ENCODE data around the gene SPATA18.

DNA sequence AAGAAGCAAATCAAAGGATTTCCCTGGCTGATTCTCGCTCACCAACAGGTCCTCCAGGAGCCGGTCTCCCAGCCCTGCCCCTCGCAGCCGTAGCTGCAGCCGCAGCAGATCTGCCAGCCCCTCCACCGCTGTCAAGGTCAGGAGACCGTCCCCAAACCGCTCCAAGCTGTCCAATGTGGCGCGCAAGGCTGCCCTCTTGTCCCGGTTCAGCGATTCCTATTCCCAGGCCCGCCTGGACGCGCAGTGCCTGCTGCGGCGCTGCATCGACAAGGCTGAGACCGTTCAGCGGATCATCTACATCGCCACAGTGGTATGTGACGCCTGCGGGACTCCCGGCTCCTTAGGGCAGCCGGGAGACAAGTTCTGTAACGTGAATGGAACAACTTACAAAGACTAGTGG is 25.6 kb downstream of the SPATA18 start:
- TF ChIP-seq CTCF (IDR thresholded peaks at IDR 0.05; ENCODE audit: insufficient read depth, low read length) = no peak
- TF ChIP-seq REST (IDR thresholded peaks at IDR 0.05; ENCODE audit: insufficient replicate concordance, low read depth) = no peak
- TF ChIP-seq POLR2AphosphoS5 (IDR thresholded peaks at IDR 0.05; ENCODE audit: low read depth) = no peak
- TF ChIP-seq GABPA (IDR thresholded peaks at IDR 0.05; ENCODE audit: low read depth) = no peak

Data from HL-60 (cell line).